GM13977 (cell line): ENCODE measurements around the gene ARF5.
A peak's percentile ranks its signal among the peaks of the same experiment; 100 is the strongest.
"Not testable (repeated sequence)": the region's sequence is repeated elsewhere in the genome, so short reads cannot be mapped to it uniquely, and the experiment has no call there.

Experiments
- DNase-seq: peaks from one replicate; pipeline ENCODE4 v3.0.0; 2012; ENCODE audit warnings: low spot score
- in situ Hi-C: fragments of 300-500 bp; cut with MboI; formaldehyde crosslinking; loops from one replicate; pipeline ENCODE4 v1.12.0; 2022; ENCODE audit warnings: low sequenced_read_pairs, low pct_unique_long_range_greater_than_20kb, mixed read lengths, inconsistent platforms; ENCODE audit not compliant: unreplicated experiment
- TF ChIP-seq, protein P1 (sequence below): IDR thresholded peaks from 2 replicates; pipeline ENCODE4 v1.5.1; 2012; ENCODE audit warnings: mild to moderate bottlenecking, control low read depth; ENCODE audit not compliant: insufficient read depth; ENCODE audit errors: extremely low read depth, missing control alignments

ARF5 gene

DNA sequence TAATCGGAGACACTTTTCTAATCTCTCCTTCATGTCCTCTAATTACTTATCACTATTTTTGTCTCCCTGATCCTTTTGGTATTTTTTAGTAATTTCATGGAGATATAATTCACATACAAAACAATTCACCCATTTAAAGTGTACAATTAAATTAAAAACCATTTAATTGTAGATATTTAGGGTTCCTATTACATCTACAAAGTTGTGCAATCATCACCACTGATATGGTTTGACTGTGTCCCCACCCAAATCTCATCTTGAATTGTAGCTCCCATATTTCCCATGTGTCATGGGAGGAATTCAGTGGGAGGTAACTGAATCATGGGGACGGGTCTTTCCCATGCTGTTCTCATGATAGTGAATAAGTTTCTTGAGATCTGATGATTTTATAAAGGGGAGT lies 31.8 kb upstream of the ARF5 start:
- in situ Hi-C loops = no loop called here
- no peak for DNase-seq

DNA sequence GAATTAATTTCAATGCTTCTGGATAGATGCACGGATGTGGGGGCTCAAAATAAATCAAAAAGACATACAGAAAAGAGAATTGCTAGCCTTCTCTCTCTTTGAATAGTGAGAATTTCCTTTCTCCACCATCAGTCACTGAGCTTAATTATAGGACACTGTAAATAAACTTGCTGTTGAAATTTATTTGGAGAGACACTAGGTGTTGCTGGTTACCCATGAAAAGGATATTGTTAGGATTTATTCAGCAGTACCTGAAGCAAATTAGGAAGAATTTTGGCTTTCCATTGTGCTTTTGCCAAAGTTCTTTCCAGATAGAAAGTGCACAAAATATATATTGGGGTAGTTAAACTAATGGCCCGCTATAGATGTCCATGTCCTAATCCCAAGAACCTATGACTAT lies 30.4 kb upstream of the ARF5 start:
- TF ChIP-seq, protein P1, sequence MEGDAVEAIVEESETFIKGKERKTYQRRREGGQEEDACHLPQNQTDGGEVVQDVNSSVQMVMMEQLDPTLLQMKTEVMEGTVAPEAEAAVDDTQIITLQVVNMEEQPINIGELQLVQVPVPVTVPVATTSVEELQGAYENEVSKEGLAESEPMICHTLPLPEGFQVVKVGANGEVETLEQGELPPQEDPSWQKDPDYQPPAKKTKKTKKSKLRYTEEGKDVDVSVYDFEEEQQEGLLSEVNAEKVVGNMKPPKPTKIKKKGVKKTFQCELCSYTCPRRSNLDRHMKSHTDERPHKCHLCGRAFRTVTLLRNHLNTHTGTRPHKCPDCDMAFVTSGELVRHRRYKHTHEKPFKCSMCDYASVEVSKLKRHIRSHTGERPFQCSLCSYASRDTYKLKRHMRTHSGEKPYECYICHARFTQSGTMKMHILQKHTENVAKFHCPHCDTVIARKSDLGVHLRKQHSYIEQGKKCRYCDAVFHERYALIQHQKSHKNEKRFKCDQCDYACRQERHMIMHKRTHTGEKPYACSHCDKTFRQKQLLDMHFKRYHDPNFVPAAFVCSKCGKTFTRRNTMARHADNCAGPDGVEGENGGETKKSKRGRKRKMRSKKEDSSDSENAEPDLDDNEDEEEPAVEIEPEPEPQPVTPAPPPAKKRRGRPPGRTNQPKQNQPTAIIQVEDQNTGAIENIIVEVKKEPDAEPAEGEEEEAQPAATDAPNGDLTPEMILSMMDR = no peak
- no peak for DNase-seq
- in situ Hi-C loops = no loop called here

More for the DNA sequence above, 31.8 kb upstream of the ARF5 start:
- TF ChIP-seq, protein P1 = no peak

DNA sequence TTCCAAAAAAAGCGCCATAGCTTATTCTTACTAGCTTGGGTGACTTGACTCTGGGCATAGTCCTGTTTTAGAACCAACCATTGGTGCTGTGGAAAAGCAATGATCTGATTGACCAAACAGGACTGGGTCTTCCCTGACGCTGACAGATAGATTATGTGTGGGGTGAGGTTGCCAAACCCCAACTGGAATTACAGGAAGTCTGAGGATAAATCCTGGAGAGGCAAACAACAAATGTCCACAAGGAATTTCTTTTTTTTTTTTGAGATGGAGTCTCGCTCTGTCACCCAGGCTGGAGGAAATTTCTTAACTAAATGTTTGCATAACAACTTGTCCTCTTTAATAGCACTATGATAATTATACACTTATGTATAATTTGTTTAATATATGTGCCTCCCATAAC lies 22.0 kb upstream of the ARF5 start:
- TF ChIP-seq, protein P1 = no peak
- no peak for DNase-seq
- in situ Hi-C loops = no loop called here

DNA sequence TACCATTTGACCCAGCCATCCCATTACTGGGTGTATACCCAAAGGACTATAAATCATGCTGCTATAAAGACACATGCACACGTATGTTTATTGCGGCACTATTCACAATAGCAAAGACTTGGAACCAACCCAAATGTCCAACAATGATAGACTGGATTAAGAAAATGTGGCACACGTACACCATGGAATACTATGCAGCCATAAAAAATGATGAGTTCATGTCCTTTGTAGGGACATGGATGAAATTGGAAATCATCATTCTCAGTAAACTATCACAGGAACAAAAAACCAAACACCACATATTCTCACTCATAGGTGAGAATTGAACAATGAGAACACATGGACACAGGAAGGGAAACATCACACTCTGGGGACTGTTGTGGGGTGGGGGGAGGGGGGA lies 20.2 kb upstream of the ARF5 start:
- in situ Hi-C loops, DNase-seq: not testable (repeated sequence)

DNA sequence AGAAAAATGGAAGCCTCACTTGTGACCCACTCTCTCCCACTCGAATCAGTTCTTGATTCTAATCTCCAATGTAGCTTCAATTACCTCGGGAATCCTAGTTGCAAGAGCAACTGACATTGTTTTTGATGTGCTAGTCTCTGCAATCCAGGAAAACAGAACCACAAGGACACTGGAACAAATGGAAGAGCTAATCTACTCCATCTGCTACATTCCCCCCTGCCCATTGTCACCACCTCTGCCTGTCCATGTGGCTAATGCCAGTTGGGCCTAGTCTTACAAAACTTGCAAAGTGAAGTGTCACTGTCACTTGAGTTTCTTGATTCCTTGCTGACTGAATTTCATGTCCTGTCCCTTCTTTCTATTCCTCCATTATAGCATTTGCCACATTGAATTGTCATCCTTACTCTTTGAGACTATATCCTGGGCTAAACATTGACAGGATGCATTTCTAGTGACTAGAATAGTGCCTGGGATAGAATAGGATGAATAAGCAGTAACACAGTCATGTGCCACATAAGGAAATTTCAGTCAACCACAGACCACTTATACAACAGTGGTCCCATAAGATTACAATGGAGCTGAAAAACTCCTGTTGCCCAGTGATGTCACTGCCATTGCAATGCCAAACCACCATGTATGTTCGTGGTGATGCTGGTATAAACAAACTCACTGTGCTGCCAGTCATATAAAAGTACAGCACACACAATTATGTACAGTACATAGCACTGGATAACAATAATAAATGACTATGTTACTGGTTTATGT lies 16.3 kb upstream of the ARF5 start:
- TF ChIP-seq, protein P1 = no peak
- in situ Hi-C loops = no loop called here
- DNase-seq = no peak

DNA sequence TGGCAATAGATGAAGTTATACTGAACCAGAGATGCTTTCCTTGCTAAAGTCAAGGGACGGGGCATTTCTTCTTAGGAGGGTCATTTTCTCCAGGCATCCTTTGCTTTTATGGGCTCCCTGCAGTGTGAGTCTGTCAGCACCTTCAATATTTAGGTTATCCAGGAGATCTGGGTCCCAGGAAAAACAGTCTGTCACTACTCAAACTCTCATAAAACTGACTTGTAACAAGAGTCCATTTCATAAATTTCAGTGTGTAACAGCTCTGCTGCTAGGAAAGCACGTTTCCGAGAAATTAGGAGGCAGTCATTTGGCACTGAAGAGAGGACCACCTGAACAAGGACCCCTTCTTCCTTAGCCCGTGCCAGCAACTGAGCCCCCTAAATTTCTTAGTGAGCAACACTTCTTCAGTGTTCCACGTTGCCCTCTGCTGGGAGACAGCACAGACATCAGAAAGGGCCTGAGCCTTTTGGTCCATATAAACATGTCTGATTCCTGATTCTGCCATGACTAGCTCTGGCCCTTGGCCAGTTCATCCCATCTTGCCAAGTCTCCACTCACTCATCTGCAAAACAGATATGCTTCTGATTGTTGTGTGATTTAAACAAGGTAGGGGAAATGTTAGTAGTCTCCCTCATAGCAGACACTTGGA lies 10.1 kb upstream of the ARF5 start:
- no peak for DNase-seq
- TF ChIP-seq, protein P1 = peak; percentile 35
- in situ Hi-C loops = no loop called here

DNA sequence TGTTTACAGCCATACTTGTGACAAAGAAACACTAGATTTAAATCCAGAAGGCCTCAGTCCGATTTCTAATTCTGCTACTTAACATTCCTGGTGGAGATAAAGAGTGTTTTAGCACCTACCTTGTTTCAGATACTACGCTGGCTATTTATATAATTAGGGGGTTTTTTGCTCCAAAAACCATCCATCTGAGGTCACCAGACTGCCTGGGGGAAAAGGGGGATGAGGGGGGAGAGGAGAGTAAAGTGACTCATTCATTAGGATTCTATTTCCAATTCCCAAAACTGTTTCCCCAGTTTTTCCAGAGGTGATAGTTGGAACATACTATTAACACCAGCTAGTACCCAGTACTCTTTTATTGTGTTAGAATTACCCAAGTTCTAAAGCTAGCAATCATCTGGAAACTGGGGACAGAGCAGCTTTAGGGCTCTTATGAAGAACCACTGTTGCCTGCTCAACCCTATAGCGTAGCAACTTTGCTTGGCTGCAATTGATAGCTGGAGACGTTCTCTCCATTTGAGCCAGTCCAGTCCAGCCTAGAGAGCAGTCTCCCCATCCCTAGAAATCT lies 9.4 kb upstream of the ARF5 start:
- in situ Hi-C loops = no loop called here
- TF ChIP-seq, protein P1 = no peak
- no peak for DNase-seq
